ENCODE measurements around the gene OAS2.
"Not testable (repeated sequence)": the region's sequence is repeated elsewhere in the genome, so short reads cannot be mapped to it uniquely, and the experiment has no call there.

OAS2 gene

GRCh38 chr12:112987561-112987960 lies 9.2 kb downstream of the OAS2 start:
- DNase-seq = no peak

- DNase-seq = no peak
These were observed 9.9 kb downstream of the OAS2 start for GRCh38 chr12:112988224-112988623.

GRCh38 chr12:112988823-112989385 lies 10.6 kb downstream of the OAS2 start:
- DNase-seq = not testable (repeated sequence)

- no peak for DNase-seq
These were observed 11.5 kb downstream of the OAS2 start for GRCh38 chr12:112989806-112990205.

GRCh38 chr12:112992541-112993398 lies 14.5 kb downstream of the OAS2 start:
- peak; percentile 16 to 22 for DNase-seq

- DNase-seq = no peak
These were observed 16.7 kb downstream of the OAS2 start for GRCh38 chr12:112995008-112995407.

- no peak for DNase-seq
These were observed 18.2 kb downstream of the OAS2 start for GRCh38 chr12:112996501-112996900.

- no peak for DNase-seq
These were observed 19.2 kb downstream of the OAS2 start for GRCh38 chr12:112997506-112997905.

GRCh38 chr12:112998987-112999767 lies 20.9 kb downstream of the OAS2 start:
- no peak for DNase-seq

- DNase-seq = no peak
These were observed 22.1 kb downstream of the OAS2 start for GRCh38 chr12:113000433-113000832.

GRCh38 chr12:113002155-113002554 lies 23.8 kb downstream of the OAS2 start:
- no peak for DNase-seq

GRCh38 chr12:113002676-113003075 lies 24.4 kb downstream of the OAS2 start:
- DNase-seq = no peak

- no peak for DNase-seq
These were observed 25.3 kb downstream of the OAS2 start for GRCh38 chr12:113003636-113004035.

GRCh38 chr12:113005762-113006161 lies 27.4 kb downstream of the OAS2 start:
- no peak for DNase-seq

- DNase-seq = no peak
These were observed 27.9 kb downstream of the OAS2 start for GRCh38 chr12:113006206-113006605.

- DNase-seq = no peak
These were observed 28.3 kb downstream of the OAS2 start for GRCh38 chr12:113006641-113007040.

- no peak for DNase-seq
These were observed 28.8 kb downstream of the OAS2 start for GRCh38 chr12:113007166-113007565.

GRCh38 chr12:113010701-113011100 lies 32.4 kb downstream of the OAS2 start:
- no peak for DNase-seq

GRCh38 chr12:113014565-113014964 lies 36.2 kb downstream of the OAS2 start:
- DNase-seq = no peak

GRCh38 chr12:113016796-113017195 lies 38.5 kb downstream of the OAS2 start:
- DNase-seq = no peak

- DNase-seq = no peak
These were observed 40.7 kb downstream of the OAS2 start for GRCh38 chr12:113019025-113019424.

- DNase-seq = no peak
These were observed 43.2 kb downstream of the OAS2 start for GRCh38 chr12:113021500-113021899.

GRCh38 chr12:113022563-113023297 lies 44.4 kb downstream of the OAS2 start:
- DNase-seq = no peak
